GM12801 (cell line): ENCODE results near the gene DHRS13.

ENCODE experiments used
- TF ChIP-seq, protein P1 (sequence below): IDR thresholded peaks from one replicate; pipeline ENCODE4 v1.5.1; 2011; ENCODE audit warnings: control low read depth; ENCODE audit not compliant: insufficient read length; ENCODE audit errors: extremely low read depth

The DHRS13 gene

DNA sequence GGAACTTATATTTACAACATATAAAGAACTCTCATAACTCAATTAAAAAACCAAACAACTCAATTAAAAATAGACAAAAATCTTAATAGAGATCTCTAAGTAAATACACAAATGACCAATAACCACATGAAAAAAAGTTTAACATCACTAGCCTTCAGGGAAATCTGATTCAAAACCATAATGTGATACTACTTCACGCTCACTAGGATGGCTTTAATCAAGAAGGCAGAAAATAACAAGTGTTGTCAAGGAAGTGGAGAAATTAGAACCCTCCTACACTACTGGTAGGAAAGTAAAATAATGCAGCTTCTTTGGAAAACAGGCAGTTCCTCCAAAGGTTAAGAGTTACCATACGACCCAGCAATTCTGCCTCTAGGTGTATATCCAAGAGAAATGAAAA is 40.0 kb upstream of the DHRS13 start:
- TF ChIP-seq, protein P1, sequence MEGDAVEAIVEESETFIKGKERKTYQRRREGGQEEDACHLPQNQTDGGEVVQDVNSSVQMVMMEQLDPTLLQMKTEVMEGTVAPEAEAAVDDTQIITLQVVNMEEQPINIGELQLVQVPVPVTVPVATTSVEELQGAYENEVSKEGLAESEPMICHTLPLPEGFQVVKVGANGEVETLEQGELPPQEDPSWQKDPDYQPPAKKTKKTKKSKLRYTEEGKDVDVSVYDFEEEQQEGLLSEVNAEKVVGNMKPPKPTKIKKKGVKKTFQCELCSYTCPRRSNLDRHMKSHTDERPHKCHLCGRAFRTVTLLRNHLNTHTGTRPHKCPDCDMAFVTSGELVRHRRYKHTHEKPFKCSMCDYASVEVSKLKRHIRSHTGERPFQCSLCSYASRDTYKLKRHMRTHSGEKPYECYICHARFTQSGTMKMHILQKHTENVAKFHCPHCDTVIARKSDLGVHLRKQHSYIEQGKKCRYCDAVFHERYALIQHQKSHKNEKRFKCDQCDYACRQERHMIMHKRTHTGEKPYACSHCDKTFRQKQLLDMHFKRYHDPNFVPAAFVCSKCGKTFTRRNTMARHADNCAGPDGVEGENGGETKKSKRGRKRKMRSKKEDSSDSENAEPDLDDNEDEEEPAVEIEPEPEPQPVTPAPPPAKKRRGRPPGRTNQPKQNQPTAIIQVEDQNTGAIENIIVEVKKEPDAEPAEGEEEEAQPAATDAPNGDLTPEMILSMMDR, result no peak

DNA sequence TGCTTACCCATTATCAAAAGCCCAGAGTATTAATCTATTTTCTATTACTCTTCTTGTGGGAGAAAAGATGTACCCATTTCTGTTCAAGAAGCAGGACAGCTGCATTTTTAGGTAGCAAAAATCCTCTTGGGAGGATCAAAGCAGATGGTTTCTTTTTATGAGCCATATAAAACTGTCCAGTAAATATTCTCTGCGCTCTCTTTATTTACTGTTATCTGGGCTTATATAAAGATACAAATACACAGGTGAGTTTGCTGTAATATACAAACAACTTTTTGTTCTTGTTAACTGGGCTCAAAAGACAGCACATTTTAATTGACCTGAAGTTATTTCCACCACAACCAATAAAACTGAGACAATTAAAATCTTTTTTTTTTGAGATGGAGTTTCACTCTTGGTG is 38.4 kb upstream of the DHRS13 start:
- TF ChIP-seq, protein P1, result no peak

DNA sequence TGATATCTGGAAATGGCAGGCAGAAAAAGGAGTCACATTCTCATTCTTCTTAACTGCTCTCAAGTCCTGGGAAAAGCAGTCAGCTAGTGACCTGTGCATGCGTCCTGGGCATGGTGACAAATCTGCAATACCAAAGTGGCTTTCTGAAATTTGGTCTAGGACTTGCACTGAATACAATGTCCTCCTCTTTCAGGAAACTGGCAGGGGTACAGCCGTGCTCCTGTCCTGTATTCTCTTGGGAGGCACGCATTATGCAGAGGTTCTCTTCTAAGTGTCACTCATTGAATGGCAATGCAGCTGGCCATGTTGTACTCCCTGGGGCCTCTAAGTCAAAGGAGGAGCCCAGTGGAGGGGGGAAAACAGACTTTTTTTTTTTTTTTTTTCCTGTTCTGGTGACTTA is 37.8 kb upstream of the DHRS13 start:
- TF ChIP-seq, protein P1, result no peak

DNA sequence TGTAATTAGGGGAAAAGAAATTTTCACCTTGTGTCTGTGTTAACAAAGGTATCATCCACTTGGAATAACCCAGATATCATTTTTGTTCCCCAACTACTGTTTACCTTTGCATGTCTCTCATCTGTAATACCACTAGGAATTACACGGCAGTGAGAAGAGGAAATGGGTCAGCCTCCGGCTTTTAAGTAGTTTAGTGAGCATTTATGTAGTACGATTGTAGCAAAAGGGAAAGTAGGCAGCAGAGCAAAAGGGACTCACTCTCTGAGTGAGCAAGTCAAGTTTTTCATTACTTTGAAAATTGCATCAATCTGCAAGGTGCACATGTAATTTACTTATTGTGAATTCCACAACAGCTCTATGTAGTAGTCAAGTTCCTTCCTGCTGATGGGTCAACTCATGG is 37.3 kb upstream of the DHRS13 start:
- TF ChIP-seq, protein P1, result no peak

DNA sequence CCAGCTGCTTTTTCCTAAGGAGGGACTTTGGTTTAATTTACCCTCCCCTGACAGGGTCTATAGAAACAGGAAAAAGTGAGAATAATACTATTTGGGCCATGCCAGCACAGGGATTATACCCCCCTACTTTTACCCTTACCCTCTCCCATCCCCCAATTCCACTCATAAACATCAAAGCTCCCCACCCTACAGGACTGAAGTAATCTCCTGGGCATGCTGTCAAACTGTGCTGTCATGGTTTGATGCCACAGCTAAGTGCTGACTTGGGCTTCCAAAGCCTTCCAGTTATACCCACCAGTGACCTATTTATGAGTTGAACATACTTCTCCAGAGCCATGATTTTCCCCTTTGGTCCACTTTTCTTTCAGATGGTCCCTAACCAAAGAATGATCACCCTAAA is 35.7 kb upstream of the DHRS13 start:
- TF ChIP-seq, protein P1, result no peak

DNA sequence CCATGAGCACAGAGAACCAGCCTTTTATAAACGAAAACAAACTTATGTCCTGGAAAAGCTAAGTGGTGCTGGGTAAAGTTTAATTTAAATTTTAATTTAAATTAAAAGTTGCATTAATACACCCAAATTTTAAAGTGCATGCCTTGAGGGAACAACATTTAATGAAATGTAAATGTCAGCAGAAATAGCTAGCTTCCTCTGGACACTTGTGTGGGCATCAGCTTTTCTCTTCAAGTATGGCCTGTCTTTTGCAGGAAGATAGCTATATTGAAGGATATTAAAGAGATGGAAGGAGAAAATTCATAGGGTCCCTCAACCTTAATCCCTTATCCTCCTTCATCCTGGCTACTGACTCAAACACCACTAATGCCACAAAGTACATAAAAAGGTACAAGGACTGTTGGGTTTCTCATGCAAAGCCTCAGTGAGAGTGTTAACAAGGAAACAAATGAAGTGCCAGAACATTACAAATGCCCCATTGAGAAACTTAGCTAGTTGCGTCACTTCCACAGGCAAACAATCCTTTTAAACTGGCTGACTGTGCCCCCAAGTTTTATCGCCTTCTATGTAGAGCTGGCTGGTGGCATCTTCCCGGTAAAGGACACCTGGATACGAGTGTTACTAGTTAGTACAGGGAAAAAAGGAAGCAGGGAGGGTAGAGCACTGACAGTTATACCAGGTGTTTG is 34.3 kb upstream of the DHRS13 start:
- TF ChIP-seq, protein P1, result no peak

DNA sequence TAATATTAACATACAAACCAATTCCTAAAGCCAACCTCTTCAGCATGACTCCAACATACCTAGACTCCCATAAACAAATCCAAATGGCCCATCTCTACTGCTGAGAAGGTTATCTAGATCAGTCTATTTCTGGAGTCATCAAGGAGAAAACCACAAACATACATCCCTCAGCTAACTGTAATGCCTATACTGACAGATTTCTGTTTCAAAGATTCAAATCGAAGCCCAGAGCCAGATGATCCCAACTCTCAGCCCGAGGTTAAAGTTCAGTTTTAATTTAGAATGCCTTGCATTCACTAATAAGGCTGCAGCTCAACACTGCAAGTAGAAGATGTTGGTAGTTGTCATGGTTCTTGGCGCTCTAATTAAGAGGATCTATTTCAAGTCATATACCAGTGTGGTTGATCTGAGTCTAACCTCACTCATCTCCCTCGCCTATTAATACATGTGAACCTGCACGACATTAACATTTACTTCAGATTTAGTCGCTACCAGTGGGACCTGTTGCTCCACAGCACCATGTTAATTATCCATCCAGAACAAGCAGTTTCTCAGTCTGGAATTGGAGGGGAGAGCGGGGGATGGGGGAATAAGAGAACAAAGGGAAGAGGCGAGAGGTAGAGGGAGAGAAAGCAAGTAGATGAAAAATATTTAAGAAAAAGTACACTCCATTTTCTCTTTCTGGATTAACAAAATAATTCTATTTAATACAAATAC is 33.0 kb upstream of the DHRS13 start:
- TF ChIP-seq, protein P1, result no peak
